ENCODE measurements around the gene PNPLA1.

GRCh38 chr6:36331381-36331780 is 61.5 kb downstream of the PNPLA1 start:
- no peak for TF ChIP-seq POLR2AphosphoS5 (IDR thresholded peaks at IDR 0.05; ENCODE audit: low read depth, low read length)
- no peak for TF ChIP-seq REST (IDR thresholded peaks at IDR 0.05; ENCODE audit: insufficient read depth in 1 of 2, low read depth in 2 of 2, low read length in 2 of 2)

Measured in PFSK-1 (cell line).